Loucy (cell line): Measurements from ENCODE around the gene INHBB.

ENCODE experiments used
- H2AFZ ChIP-seq: fragments of 200-600 bp; sonication (generic); 2 replicates; pipeline ENCODE4 v1.6.0; 2016; ENCODE audit warnings: antibody characterized with exemption, mild to moderate bottlenecking, low read length, moderate library complexity
- H3F3A ChIP-seq: fragments of 200-600 bp; 2 replicates; pipeline ENCODE4 v1.6.0; 2016; ENCODE audit warnings: antibody characterized with exemption, low read depth, mild to moderate bottlenecking
- H3K27me3 ChIP-seq: fragments of 200-600 bp; sonication (generic); 2 replicates; pipeline ENCODE4 v1.6.1; 2014; ENCODE audit warnings: low read length, mild to moderate bottlenecking; ENCODE audit not compliant: insufficient read depth, poor library complexity, severe bottlenecking
- H3K36me3 ChIP-seq: fragments of 200-600 bp; sonication (generic); 2 replicates; pipeline ENCODE4 v1.6.1; 2016; ENCODE audit warnings: low read length; ENCODE audit not compliant: insufficient read depth
- H3K4me1 ChIP-seq: fragments of 200-600 bp; sonication (generic); 2 replicates; pipeline ENCODE4 v1.5.1; 2014; ENCODE audit warnings: low read length, mild to moderate bottlenecking; ENCODE audit not compliant: insufficient read depth, poor library complexity, severe bottlenecking
- H3K4me2 ChIP-seq: fragments of 200-600 bp; sonication (generic); 2 replicates; pipeline ENCODE4 v1.6.0; 2014; ENCODE audit warnings: antibody characterized with exemption, low read length, low read depth, mild to moderate bottlenecking; ENCODE audit not compliant: poor library complexity, severe bottlenecking
- H3K4me3 ChIP-seq: fragments of 200-600 bp; sonication (generic); 2 replicates; pipeline ENCODE4 v1.5.1; 2014; ENCODE audit warnings: low read length, mild to moderate bottlenecking, mixed read lengths; ENCODE audit not compliant: poor library complexity, severe bottlenecking
- H3K79me2 ChIP-seq: fragments of 200-600 bp; sonication (generic); 2 replicates; pipeline ENCODE4 v1.6.1; 2014; ENCODE audit warnings: low read length; ENCODE audit not compliant: insufficient read depth
- H3K9ac ChIP-seq: fragments of 200-600 bp; sonication (generic); 2 replicates; pipeline ENCODE4 v1.6.0; 2014; ENCODE audit warnings: mild to moderate bottlenecking, low read depth, low read length, moderate library complexity; ENCODE audit not compliant: poor library complexity, severe bottlenecking
- H3K9me2 ChIP-seq: fragments of 200-600 bp; sonication (generic); replicated peaks from 2 replicates; pipeline ENCODE4 v1.6.1; 2016; ENCODE audit warnings: low read depth, low read length, mixed read lengths
- H3K9me3 ChIP-seq: fragments of 200-600 bp; sonication (generic); 2 replicates; pipeline ENCODE4 v1.6.1; 2014; ENCODE audit warnings: mild to moderate bottlenecking, antibody characterized with exemption, low read length, low read depth; ENCODE audit not compliant: insufficient read depth
- H4K20me1 ChIP-seq: fragments of 200-600 bp; sonication (generic); 2 replicates; pipeline ENCODE4 v1.6.0; 2014; ENCODE audit warnings: antibody characterized with exemption, low read length, mild to moderate bottlenecking; ENCODE audit not compliant: insufficient read depth, poor library complexity, severe bottlenecking
- EZH2phosphoT487 ChIP-seq: fragments of 200-600 bp; IDR thresholded peaks from 2 replicates; pipeline ENCODE4 v1.6.1; 2018; ENCODE audit warnings: antibody characterized with exemption, mild to moderate bottlenecking, moderate library complexity, borderline replicate concordance
- TF ChIP-seq, protein P1 (sequence below): fragments of 200-600 bp; sonication (generic); conservative IDR thresholded peaks from 2 replicates; pipeline ENCODE4 v1.5.1; 2014; ENCODE audit warnings: mild to moderate bottlenecking, antibody characterized with exemption, low read length

The INHBB gene

DNA sequence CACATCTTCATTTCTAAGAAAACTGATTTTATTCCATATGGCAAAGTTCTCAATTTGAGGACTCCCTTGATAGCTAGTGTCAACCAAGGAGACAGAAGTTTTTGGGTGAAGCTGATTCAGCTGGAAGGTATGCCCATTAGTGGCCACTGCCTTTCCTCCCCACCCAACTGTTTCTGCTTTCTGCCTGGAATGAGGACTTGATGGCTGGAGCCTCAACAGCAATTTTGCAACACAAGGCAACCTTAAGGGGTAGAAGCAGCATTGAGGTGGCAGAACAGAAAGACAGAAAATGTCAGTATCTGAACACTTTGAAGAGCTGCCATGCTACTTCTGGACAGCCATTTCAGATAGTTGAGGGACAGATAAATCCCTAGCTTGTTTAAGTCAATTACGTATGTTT lies 47.0 kb downstream of the INHBB start:
- Histone ChIP-seq H3K9me2 (no peaks in the 10 kb centered on the region), H3K27me3 (no peaks in the 10 kb centered on the region)
- TF ChIP-seq, protein P1, sequence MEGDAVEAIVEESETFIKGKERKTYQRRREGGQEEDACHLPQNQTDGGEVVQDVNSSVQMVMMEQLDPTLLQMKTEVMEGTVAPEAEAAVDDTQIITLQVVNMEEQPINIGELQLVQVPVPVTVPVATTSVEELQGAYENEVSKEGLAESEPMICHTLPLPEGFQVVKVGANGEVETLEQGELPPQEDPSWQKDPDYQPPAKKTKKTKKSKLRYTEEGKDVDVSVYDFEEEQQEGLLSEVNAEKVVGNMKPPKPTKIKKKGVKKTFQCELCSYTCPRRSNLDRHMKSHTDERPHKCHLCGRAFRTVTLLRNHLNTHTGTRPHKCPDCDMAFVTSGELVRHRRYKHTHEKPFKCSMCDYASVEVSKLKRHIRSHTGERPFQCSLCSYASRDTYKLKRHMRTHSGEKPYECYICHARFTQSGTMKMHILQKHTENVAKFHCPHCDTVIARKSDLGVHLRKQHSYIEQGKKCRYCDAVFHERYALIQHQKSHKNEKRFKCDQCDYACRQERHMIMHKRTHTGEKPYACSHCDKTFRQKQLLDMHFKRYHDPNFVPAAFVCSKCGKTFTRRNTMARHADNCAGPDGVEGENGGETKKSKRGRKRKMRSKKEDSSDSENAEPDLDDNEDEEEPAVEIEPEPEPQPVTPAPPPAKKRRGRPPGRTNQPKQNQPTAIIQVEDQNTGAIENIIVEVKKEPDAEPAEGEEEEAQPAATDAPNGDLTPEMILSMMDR: no peak
- TF ChIP-seq EZH2phosphoT487: no peak

DNA sequence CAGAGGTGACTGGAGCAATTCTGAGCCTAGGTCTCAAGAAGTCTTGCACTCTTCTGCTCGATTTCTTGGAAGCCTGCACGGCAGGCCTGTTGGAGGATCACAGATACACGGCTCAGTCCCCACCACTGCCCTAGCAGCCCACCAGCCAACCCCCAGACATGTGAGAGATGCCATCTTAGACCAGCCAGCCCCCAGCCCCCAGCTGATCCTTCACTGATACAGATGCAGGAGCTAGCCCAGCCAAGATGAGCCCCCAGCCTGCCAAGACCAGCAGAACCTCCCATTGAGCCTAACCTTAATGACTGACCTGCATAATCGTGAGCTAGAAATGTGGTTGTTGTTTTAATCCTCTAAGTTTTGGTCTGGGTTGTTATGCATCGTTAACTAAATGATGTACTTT lies 47.5 kb downstream of the INHBB start:
- Histone ChIP-seq H3K36me3 (no peaks in the 10 kb centered on the region), H3K9me3 (no peaks in the 10 kb centered on the region), H2AFZ (no peak overlapping the region), H3K4me2 (no peak overlapping the region), H3F3A (no peaks in the 10 kb centered on the region), H4K20me1 (no peaks in the 10 kb centered on the region), H3K9ac (no peak overlapping the region), H3K79me2 (no peaks in the 10 kb centered on the region), H3K4me3 (no peak overlapping the region), H3K4me1 (no peaks in the 10 kb centered on the region), H3K27me3 (no peaks in the 10 kb centered on the region), H3K9me2 (no peaks in the 10 kb centered on the region)
- no peak for TF ChIP-seq EZH2phosphoT487
- TF ChIP-seq, protein P1: no peak

More for the DNA sequence above, 47.0 kb downstream of the INHBB start:
- Histone ChIP-seq H3F3A (no peaks in the 10 kb centered on the region), H3K4me3 (no peak overlapping the region), H3K79me2 (no peaks in the 10 kb centered on the region), H3K9me3 (no peaks in the 10 kb centered on the region), H3K9ac (no peak overlapping the region), H2AFZ (no peak overlapping the region), H3K36me3 (no peaks in the 10 kb centered on the region), H4K20me1 (no peaks in the 10 kb centered on the region), H3K4me1 (no peaks in the 10 kb centered on the region), H3K4me2 (no peak overlapping the region)

DNA sequence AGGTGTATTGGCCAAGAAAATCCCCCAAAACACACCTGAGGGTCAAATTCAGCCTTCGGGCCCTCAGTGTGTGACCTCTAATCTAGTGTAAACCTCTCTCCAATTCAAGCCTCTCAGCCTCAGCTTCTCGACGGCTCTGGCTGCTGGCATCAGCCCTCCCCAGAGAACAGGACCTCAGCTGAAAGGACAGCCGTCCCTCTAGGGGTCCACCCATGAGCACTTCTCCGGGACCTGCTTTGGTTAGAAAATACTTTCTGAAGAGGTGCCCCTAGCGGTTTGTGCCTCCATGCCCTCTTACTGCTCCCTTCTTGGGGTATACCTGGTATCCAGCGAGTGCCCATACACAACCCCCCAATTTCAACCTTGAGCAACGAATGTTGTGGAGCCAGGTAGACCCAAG lies 48.8 kb downstream of the INHBB start:
- H3K9me3 ChIP-seq: no peaks in the 10 kb centered on the region

More for the DNA sequence above, 48.8 kb downstream of the INHBB start:
- H3K4me1 ChIP-seq: no peaks in the 10 kb centered on the region
- H3K4me3 ChIP-seq: no peak overlapping the region
- H3F3A ChIP-seq: no peaks in the 10 kb centered on the region
- TF ChIP-seq EZH2phosphoT487: no peak
- TF ChIP-seq, protein P1: no peak
- H3K4me2 ChIP-seq: no peak overlapping the region
- H3K79me2 ChIP-seq: no peaks in the 10 kb centered on the region
- no peaks in the 10 kb centered on the region for H4K20me1 ChIP-seq
- H3K27me3 ChIP-seq: no peaks in the 10 kb centered on the region
- no peaks in the 10 kb centered on the region for H3K9me2 ChIP-seq
- no peak overlapping the region for H2AFZ ChIP-seq
- no peak overlapping the region for H3K9ac ChIP-seq
- no peaks in the 10 kb centered on the region for H3K36me3 ChIP-seq
